Upper lobe of left lung (tissue), 4 donors: ENCODE results near the gene MAN1A1.

Experiments
- EP300 ChIP-seq, 4 donors: sonication (generic); formaldehyde crosslinking; IDR thresholded peaks; one replicate each; pipeline ENCODE4 v1.5.1; 2017; ENCODE audit warnings: antibody characterized with exemption in 4 of 4, control low read depth in 2 of 4
- TF ChIP-seq, protein P1 (sequence below), 6 experiments: fragments of 450-650 bp in 4 of 6; fragments of 200-600 bp in 2 of 6; sonication (generic) in 2 of 6; IDR thresholded peaks; one replicate each; pipeline ENCODE4 v1.5.1; 2016 to 2019; ENCODE audit warnings: antibody characterized with exemption in 6 of 6

DNA sequence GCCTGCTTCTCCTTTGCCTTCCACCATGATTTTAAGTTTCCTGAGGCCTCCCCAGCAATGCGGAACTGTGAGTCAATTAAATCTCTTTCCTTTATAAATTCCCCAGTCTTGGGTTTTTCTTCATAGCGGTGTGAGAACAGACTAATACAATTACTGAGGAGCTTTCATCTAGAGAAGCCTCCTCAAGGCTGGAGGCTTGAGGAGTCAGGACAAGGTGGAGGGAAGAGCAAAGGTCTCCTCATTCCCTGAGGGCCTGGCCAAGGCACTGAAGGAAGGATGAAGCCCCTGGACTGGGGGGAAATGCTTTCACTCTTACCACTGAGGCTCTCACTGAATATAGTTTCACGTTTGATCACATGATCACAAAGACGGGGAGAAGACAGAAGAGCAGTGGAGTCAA is 118.2 kb downstream of the MAN1A1 start:
- TF ChIP-seq EP300 (IDR thresholded peaks at IDR 0.05): no peak
- TF ChIP-seq, protein P1, sequence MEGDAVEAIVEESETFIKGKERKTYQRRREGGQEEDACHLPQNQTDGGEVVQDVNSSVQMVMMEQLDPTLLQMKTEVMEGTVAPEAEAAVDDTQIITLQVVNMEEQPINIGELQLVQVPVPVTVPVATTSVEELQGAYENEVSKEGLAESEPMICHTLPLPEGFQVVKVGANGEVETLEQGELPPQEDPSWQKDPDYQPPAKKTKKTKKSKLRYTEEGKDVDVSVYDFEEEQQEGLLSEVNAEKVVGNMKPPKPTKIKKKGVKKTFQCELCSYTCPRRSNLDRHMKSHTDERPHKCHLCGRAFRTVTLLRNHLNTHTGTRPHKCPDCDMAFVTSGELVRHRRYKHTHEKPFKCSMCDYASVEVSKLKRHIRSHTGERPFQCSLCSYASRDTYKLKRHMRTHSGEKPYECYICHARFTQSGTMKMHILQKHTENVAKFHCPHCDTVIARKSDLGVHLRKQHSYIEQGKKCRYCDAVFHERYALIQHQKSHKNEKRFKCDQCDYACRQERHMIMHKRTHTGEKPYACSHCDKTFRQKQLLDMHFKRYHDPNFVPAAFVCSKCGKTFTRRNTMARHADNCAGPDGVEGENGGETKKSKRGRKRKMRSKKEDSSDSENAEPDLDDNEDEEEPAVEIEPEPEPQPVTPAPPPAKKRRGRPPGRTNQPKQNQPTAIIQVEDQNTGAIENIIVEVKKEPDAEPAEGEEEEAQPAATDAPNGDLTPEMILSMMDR (IDR thresholded peaks at IDR 0.05): no peak
